GM06990 (cell line): ENCODE results near the gene PNMA3.
A peak's percentile ranks its signal among the peaks of the same experiment; 100 is the strongest.

Experiments used
- DNase-seq: peaks from one replicate; pipeline ENCODE4 v3.0.0-alpha.2; 2011; ENCODE audit not compliant: insufficient read length; ENCODE audit errors: extremely low read depth
- H3K27me3 ChIP-seq: replicated peaks from 2 replicates; pipeline ENCODE4 v1.6.0; 2011; ENCODE audit warnings: low read length; ENCODE audit not compliant: control insufficient read depth, insufficient read depth
- H3K36me3 ChIP-seq: 2 replicates; pipeline ENCODE4 v1.5.1; 2011; ENCODE audit warnings: low read length; ENCODE audit not compliant: control insufficient read depth, insufficient read depth
- H3K4me3 ChIP-seq: replicated peaks from 2 replicates; pipeline ENCODE4 v1.5.1; 2011; ENCODE audit warnings: low read depth, mild to moderate bottlenecking, control low read depth, low read length
- CTCF ChIP-seq: IDR thresholded peaks from 2 replicates; pipeline ENCODE4 v1.5.1; 2011; ENCODE audit warnings: low read length, control low read depth, mild to moderate bottlenecking, inconsistent platforms; ENCODE audit not compliant: insufficient read depth, poor library complexity, severe bottlenecking

PNMA3 gene

GRCh38 chrX:153030801-153031200, 25.5 kb upstream of the PNMA3 start:
- Histone ChIP-seq H3K4me3 (no peak overlapping the region), H3K27me3 (no peaks in the 10 kb centered on the region), H3K36me3 (no peaks in the 10 kb centered on the region)
- TF ChIP-seq CTCF: no peak
- no peak for DNase-seq

- Histone ChIP-seq H3K4me3 (peak overlapping the region; percentile 51), H3K36me3 (no peaks in the 10 kb centered on the region), H3K27me3 (no peaks in the 10 kb centered on the region)
- peak; percentile 80 for TF ChIP-seq CTCF
- DNase-seq: peak; percentile 65
Observed at GRCh38 chrX:153032397-153033118, 23.7 kb upstream of the PNMA3 start.

DNA sequence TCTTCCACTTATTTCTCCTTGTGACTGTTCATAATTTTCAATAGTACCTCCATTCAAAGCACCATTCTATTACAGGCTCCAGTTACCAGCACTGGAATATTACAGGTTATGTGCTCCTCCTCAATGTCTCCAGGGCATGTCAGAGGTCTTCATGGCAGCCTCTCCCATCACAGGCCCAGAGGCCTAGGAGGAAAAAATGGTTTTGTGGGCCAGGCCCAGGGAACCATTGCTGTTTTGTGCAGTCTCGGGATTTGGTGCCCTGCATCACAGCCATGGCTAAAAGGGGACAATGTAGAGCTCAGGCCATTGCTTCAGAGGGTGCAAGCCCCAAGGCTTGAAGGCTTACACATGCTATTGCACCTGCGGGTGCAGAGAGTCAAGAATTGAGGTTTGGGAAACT, 7.2 kb upstream of the PNMA3 start:
- H3K4me3 ChIP-seq: no peak overlapping the region
- no peak for DNase-seq
- no peaks in the 10 kb centered on the region for H3K27me3 ChIP-seq
- no peaks in the 10 kb centered on the region for H3K36me3 ChIP-seq
- TF ChIP-seq CTCF: no peak

- Histone ChIP-seq H3K36me3 (no peaks in the 10 kb centered on the region), H3K4me3 (no peak overlapping the region), H3K27me3 (no peaks in the 10 kb centered on the region)
- no peak for TF ChIP-seq CTCF
- DNase-seq: no peak
Observed at GRCh38 chrX:153052534-153052933, 3.7 kb upstream of the PNMA3 start.

DNA sequence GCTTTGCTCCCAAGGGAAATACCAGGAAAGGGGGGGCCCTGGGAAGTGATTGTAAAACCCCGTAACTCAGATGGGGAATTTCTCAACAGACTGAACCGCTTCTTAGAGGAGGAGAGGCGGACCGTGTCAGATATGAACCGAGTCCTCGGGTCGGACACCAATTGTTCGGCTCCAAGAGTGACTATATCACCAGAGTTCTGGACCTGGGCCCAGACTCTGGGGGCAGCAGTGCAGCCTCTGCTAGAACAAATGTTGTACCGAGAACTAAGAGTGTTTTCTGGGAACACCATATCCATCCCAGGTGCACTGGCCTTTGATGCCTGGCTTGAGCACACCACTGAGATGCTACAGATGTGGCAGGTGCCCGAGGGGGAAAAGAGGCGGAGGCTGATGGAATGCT, 1.0 kb downstream of the PNMA3 start:
- Histone ChIP-seq H3K36me3 (no peaks in the 10 kb centered on the region), H3K4me3 (no peak overlapping the region), H3K27me3 (no peaks in the 10 kb centered on the region)
- no peak for TF ChIP-seq CTCF
- no peak for DNase-seq
